Kidney (tissue), 14 donors: ENCODE measurements around the gene ST3GAL3. TPM values are rescaled to one million over a fixed set of nuclear protein-coding genes. Genes with fewer than 3 reads are reported as not detected.

ENCODE experiments used
- DNase-seq, 5 donors: peaks; one replicate each; pipeline ENCODE4 v3.0.0-alpha.2; 2013 to 2020
- FAIRE-seq: peaks from 2 replicates; lab custom pipeline; 2012; peaks lifted over from hg19 to GRCh38; lab: Jason Lieb, UNC
- H3K27ac ChIP-seq, 2 donors: one replicate each; pipeline ENCODE4 v1.7.0; 2013; ENCODE audit warnings: low read depth in 2 of 2, low read length in 2 of 2, inconsistent platforms in 1 of 2
- H3K27me3 ChIP-seq: one replicate; pipeline ENCODE4 v1.7.1; 2013; ENCODE audit warnings: low read length, inconsistent platforms; ENCODE audit not compliant: control insufficient read depth, insufficient read depth
- H3K36me3 ChIP-seq, 3 donors: one replicate each; pipeline versions ENCODE4 v1.7.0 to v1.7.1; 2013; ENCODE audit warnings: low read length in 3 of 3, control low read depth in 1 of 3, inconsistent platforms in 1 of 3; ENCODE audit not compliant: insufficient read depth in 3 of 3, control insufficient read depth in 2 of 3
- H3K4me1 ChIP-seq, 3 donors: one replicate each; pipeline versions ENCODE4 v1.7.0 to v1.7.1; 2013; ENCODE audit warnings: low read length in 3 of 3, inconsistent platforms in 1 of 3, low read depth in 1 of 3; ENCODE audit not compliant: control insufficient read depth in 2 of 3, insufficient read depth in 2 of 3
- H3K4me3 ChIP-seq, 3 donors: one replicate each; pipeline versions ENCODE4 v1.7.0 to v1.8.1; 2013; ENCODE audit warnings: low read length in 3 of 3, control low read depth in 1 of 3, inconsistent platforms in 1 of 3
- H3K9ac ChIP-seq, 3 donors: one replicate each; pipeline versions ENCODE4 v1.7.0 to v1.7.1; 2013; ENCODE audit warnings: low read length in 3 of 3, control low read depth in 1 of 3, inconsistent platforms in 1 of 3
- H3K9me3 ChIP-seq, 3 donors: one replicate each; pipeline versions ENCODE4 v1.7.0 to v1.7.1; 2013; ENCODE audit warnings: low read length in 3 of 3, control low read depth in 1 of 3, inconsistent platforms in 1 of 3; ENCODE audit not compliant: control insufficient read depth in 2 of 3, insufficient read depth in 1 of 3
- CTCF ChIP-seq: IDR thresholded peaks from 3 replicates; pipeline ENCODE4 v1.5.1; 2012; ENCODE audit warnings: mild to moderate bottlenecking, moderate library complexity, borderline replicate concordance; ENCODE audit not compliant: insufficient read depth; ENCODE audit errors: extremely low read depth
- intact Hi-C: fragments of 100-400 bp; cut with DNase I; formaldehyde crosslinking; loops from one replicate; pipeline ENCODE4 v1.11.1; 2022
- polyA plus RNA-seq: library from polyadenylated mRNA; stranded (reverse); fragments of 350-450 nt; fragmentation: Illumina TruSeq; extraction: RNeasy Lipid Tissue Mini Kit (QIAGEN cat#74804); gene quantifications from one replicate; pipeline ENCODE4 v1.2.3, GENCODE V29; 2014; ENCODE audit warnings: low read depth, low replicate concordance; ENCODE audit not compliant: insufficient read depth
- total RNA-seq: library from RNA; stranded (reverse); fragmentation: NEBNext Ultra II Directional; extraction: Animal tissue kit (Norgen Biotek cat#: 25700); gene quantifications from one replicate; pipeline ENCODE4 v1.2.1, GENCODE V29; 2021
- donor health status: control.
- donor health status: control.
- donor health status: control.
- donor health status: control.
- donor health status: control.
- donor health status: DM: yes; HTN: yes; CAD: no.
- donor health status: Normal renal cell carcinoma (clear cell type).

ST3GAL3 gene
- total and polyA plus RNA-seq, 2 donors from 2014 or later: 15.3 to 21.3 TPM

- Histone ChIP-seq H3K9ac (no peak overlapping the region), H3K36me3 (no peaks in the 10 kb centered on the region), H3K9me3 (no peaks in the 10 kb centered on the region), H3K4me3 (no peak overlapping the region), H3K27ac (no peak overlapping the region), H3K4me1 (peaks cover 0 to 2% (median 0%) of the 10 kb centered on the region in 3 donors), H3K27me3 (no peaks in the 10 kb centered on the region)
- FAIRE-seq (no peak), DNase-seq (no peak)
- intact Hi-C loops: no loop called here
- no peak for TF ChIP-seq CTCF
Observed at GRCh38 chr1:43853161-43853921, 146.0 kb downstream of the ST3GAL3 start.

- DNase-seq (no peak), FAIRE-seq (no peak)
- H3K9me3 ChIP-seq: no peaks in the 10 kb centered on the region
- no peaks in the 10 kb centered on the region for H3K27me3 ChIP-seq
- peaks cover 0 to 2% (median 0%) of the 10 kb centered on the region in 3 donors for H3K4me1 ChIP-seq
- no peaks in the 10 kb centered on the region for H3K36me3 ChIP-seq
- H3K9ac ChIP-seq: no peak overlapping the region
- TF ChIP-seq CTCF: no peak
- intact Hi-C loops: no loop called here
- no peak overlapping the region for H3K4me3 ChIP-seq
- H3K27ac ChIP-seq: no peak overlapping the region
Observed at GRCh38 chr1:43854473-43854872, 147.1 kb downstream of the ST3GAL3 start.

- H3K36me3 ChIP-seq: no peaks in the 10 kb centered on the region
- H3K4me1 ChIP-seq: peaks cover 0 to 2% (median 0%) of the 10 kb centered on the region in 3 donors
- no peaks in the 10 kb centered on the region for H3K9me3 ChIP-seq
- FAIRE-seq: no peak
- H3K27me3 ChIP-seq: no peaks in the 10 kb centered on the region
- intact Hi-C loops: no loop called here
- H3K27ac ChIP-seq: no peak overlapping the region
- H3K4me3 ChIP-seq: no peak overlapping the region
- DNase-seq: no peak
- no peak overlapping the region for H3K9ac ChIP-seq
- no peak for TF ChIP-seq CTCF
Observed at GRCh38 chr1:43856188-43856587, 148.9 kb downstream of the ST3GAL3 start.
